H9 (cell line): ENCODE results near the gene FAM136A. TPM values are rescaled to one million over a fixed set of nuclear protein-coding genes. Genes with fewer than 3 reads are reported as not detected.

Experiments used
- DNase-seq: peaks from one replicate; pipeline ENCODE4 v3.0.0-alpha.2; 2017
- H2AFZ ChIP-seq: one replicate; pipeline ENCODE4 v1.6.1; 2013; ENCODE audit warnings: mild to moderate bottlenecking, low read length, control low read depth, moderate library complexity
- H2AK5ac ChIP-seq: 2 replicates; pipeline ENCODE4 v1.6.1; 2013; ENCODE audit warnings: low read length, control low read depth, mixed read lengths; ENCODE audit not compliant: insufficient read length
- H2BK120ac ChIP-seq: one replicate; pipeline ENCODE4 v1.6.1; 2013; ENCODE audit warnings: low read depth, mild to moderate bottlenecking, low read length, control low read depth, inconsistent platforms; ENCODE audit not compliant: poor library complexity, severe bottlenecking
- H2BK12ac ChIP-seq: 2 replicates; pipeline ENCODE4 v1.6.1; 2013; ENCODE audit warnings: low read length, control low read depth, mixed read lengths, low read depth; ENCODE audit not compliant: insufficient read length
- H2BK15ac ChIP-seq: 2 replicates; pipeline ENCODE4 v1.6.1; 2013; ENCODE audit warnings: low read depth, low read length, control low read depth
- H2BK20ac ChIP-seq: one replicate; pipeline ENCODE4 v1.6.1; 2013; ENCODE audit warnings: low read depth, mild to moderate bottlenecking, low read length, control low read depth, inconsistent platforms; ENCODE audit not compliant: poor library complexity, severe bottlenecking
- H2BK5ac ChIP-seq: 2 replicates; pipeline ENCODE4 v1.6.1; 2013; ENCODE audit warnings: low read length, control low read depth, mixed read lengths; ENCODE audit not compliant: insufficient read length
- H3K14ac ChIP-seq: 2 replicates; pipeline ENCODE4 v1.6.1; 2013; ENCODE audit warnings: low read length, control low read depth; ENCODE audit not compliant: insufficient read depth
- H3K18ac ChIP-seq: 2 replicates; pipeline ENCODE4 v1.6.1; 2013; ENCODE audit warnings: low read depth, mild to moderate bottlenecking, mixed read lengths, low read length, control low read depth; ENCODE audit not compliant: insufficient read length
- H3K23ac ChIP-seq: 2 replicates; pipeline ENCODE4 v1.6.1; 2013; ENCODE audit warnings: low read length, control low read depth, mixed read lengths, low read depth; ENCODE audit not compliant: insufficient read length
- H3K23me2 ChIP-seq: 2 replicates; pipeline ENCODE4 v1.6.1; 2013; ENCODE audit warnings: low read depth, mild to moderate bottlenecking, mixed read lengths, low read length, control low read depth; ENCODE audit not compliant: insufficient read length, poor library complexity, severe bottlenecking
- H3K27ac ChIP-seq: 2 replicates; pipeline ENCODE4 v1.5.1; 2013; ENCODE audit warnings: low read length, control low read depth, mixed read lengths, low read depth; ENCODE audit not compliant: insufficient read length
- H3K27me3 ChIP-seq: 2 replicates; pipeline ENCODE4 v1.6.1; 2013; ENCODE audit warnings: low read length, control low read depth, inconsistent platforms; ENCODE audit not compliant: insufficient read depth
- H3K4ac ChIP-seq: 2 replicates; pipeline ENCODE4 v1.6.1; 2013; ENCODE audit warnings: low read depth, mild to moderate bottlenecking, control low read depth, inconsistent platforms, low read length, moderate library complexity
- H3K4me1 ChIP-seq: 2 replicates; pipeline ENCODE4 v1.6.1; 2013; ENCODE audit warnings: low read length, control low read depth, inconsistent platforms; ENCODE audit not compliant: insufficient read depth
- H3K4me2 ChIP-seq: 2 replicates; pipeline ENCODE4 v1.6.1; 2013; ENCODE audit warnings: low read length, control low read depth, mixed read lengths; ENCODE audit not compliant: insufficient read length, insufficient read depth
- H3K56ac ChIP-seq: 2 replicates; pipeline ENCODE4 v1.6.1; 2013; ENCODE audit warnings: low read depth, mild to moderate bottlenecking, mixed read lengths, low read length, control low read depth; ENCODE audit not compliant: insufficient read length
- H3K79me1 ChIP-seq: 2 replicates; pipeline ENCODE4 v1.6.1; 2013; ENCODE audit warnings: low read depth, mild to moderate bottlenecking, moderate library complexity, low read length, control low read depth, inconsistent platforms; ENCODE audit not compliant: insufficient read depth, poor library complexity, severe bottlenecking
- H3K79me2 ChIP-seq: 2 replicates; pipeline ENCODE4 v1.6.1; 2013; ENCODE audit warnings: low read length, control low read depth, inconsistent platforms; ENCODE audit not compliant: insufficient read depth
- H3K9ac ChIP-seq: 2 replicates; pipeline ENCODE4 v1.6.1; 2013; ENCODE audit warnings: low read length, control low read depth, mixed read lengths; ENCODE audit not compliant: insufficient read length; ENCODE audit errors: extremely low read depth
- H3K9me3 ChIP-seq: one replicate; pipeline ENCODE4 v1.6.1; 2013; ENCODE audit warnings: low read depth, low read length, inconsistent platforms; ENCODE audit not compliant: control insufficient read depth
- H3T11ph ChIP-seq: one replicate; pipeline ENCODE4 v1.6.1; 2013; ENCODE audit warnings: mild to moderate bottlenecking, low read length, control low read depth, inconsistent platforms
- H4K20me1 ChIP-seq: one replicate; pipeline ENCODE4 v1.6.1; 2013; ENCODE audit not compliant: control insufficient read depth, insufficient read length, insufficient read depth
- H4K5ac ChIP-seq: 2 replicates; pipeline ENCODE4 v1.6.1; 2013; ENCODE audit warnings: low read depth, mild to moderate bottlenecking, mixed read lengths, low read length, control low read depth; ENCODE audit not compliant: insufficient read length
- H4K8ac ChIP-seq: replicated peaks from 2 replicates; pipeline ENCODE4 v1.6.1; 2013; ENCODE audit warnings: low read length, control low read depth, mixed read lengths, low read depth; ENCODE audit not compliant: insufficient read length
- H4K91ac ChIP-seq: 2 replicates; pipeline ENCODE4 v1.6.1; 2013; ENCODE audit warnings: low read depth, mild to moderate bottlenecking, moderate library complexity, mixed read lengths, low read length, control low read depth; ENCODE audit not compliant: insufficient read length
- H3K27ac Mint-ChIP-seq, 3 experiments: 2 replicates in 2 of 3; 3 replicates in 1 of 3; pipeline ENCODE4 v1.8.0; 2020 to 2021; ENCODE audit warnings: mixed read lengths in 3 of 3, mild to moderate bottlenecking in 1 of 3, moderate library complexity in 1 of 3
- H3K27me3 Mint-ChIP-seq: 2 replicates; pipeline ENCODE4 v1.8.0; 2021; ENCODE audit warnings: low read depth, mild to moderate bottlenecking, moderate library complexity, mixed read lengths
- H3K36me3 Mint-ChIP-seq, 3 experiments: 2 replicates in 2 of 3; 3 replicates in 1 of 3; pipeline ENCODE4 v1.8.0; 2020 to 2021; ENCODE audit warnings: low read depth in 3 of 3, mixed read lengths in 3 of 3; ENCODE audit not compliant: insufficient read depth in 1 of 3
- H3K4me1 Mint-ChIP-seq, 2 experiments: 2 replicates each; pipeline ENCODE4 v1.8.0; 2020; ENCODE audit warnings: mixed read lengths in 2 of 2
- H3K4me3 Mint-ChIP-seq, 2 experiments: 2 replicates in 1 of 2; 3 replicates in 1 of 2; pipeline ENCODE4 v1.8.0; 2020 to 2021; ENCODE audit warnings: mild to moderate bottlenecking in 2 of 2, mixed read lengths in 2 of 2, moderate library complexity in 1 of 2
- H3K9me3 Mint-ChIP-seq, 2 experiments: 2 replicates in 1 of 2; 3 replicates in 1 of 2; pipeline ENCODE4 v1.8.0; 2020; ENCODE audit warnings: mild to moderate bottlenecking in 2 of 2, mixed read lengths in 2 of 2, moderate library complexity in 1 of 2
- WGBS: extraction: QIAGEN DNeasy Blood & Tissue Kit; methylation state at CpG from one replicate; pipeline ENCODE4 v1.1.7; 2013; ENCODE audit warnings: missing lambda C conversion rate, low lambda C conversion rate, mixed read lengths; ENCODE audit not compliant: insufficient read length; ENCODE audit errors: extremely low coverage; 5-methylcytosine and 5-hydroxymethylcytosine counted together
- total RNA-seq: library from RNA; stranded (reverse); gene quantifications from 2 replicates; pipeline ENCODE4 v1.2.1, GENCODE V29; 2021
- TF ChIP-seq, protein P1 (sequence below): fragments of 200-600 bp; sonication (generic); conservative IDR thresholded peaks from 3 replicates; pipeline ENCODE4 v1.8.0; 2021; ENCODE audit warnings: antibody characterized with exemption, mild to moderate bottlenecking

FAM136A gene
- total RNA-seq, 1 experiment from 2014 or later = 118 TPM

DNA sequence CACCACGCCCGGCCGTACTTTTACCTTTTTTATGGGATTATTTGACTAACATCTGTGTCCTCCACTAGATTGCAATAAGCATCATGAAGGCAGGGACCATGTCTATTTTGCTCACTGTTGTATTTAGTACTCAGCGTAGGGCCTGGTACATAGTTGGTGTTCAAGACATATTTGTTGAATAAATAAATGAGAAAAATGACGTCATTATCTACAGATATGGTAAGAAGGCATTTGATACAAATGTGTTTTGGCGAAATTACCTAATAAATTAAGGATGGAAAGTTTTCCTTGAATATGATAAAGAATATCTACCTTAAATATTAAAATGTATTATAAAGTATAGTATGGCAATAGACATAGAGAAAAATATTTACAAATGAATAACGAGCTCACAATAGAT lies 24.0 kb upstream of the FAM136A start:
- Histone ChIP-seq H2AK5ac (no peak overlapping the region), H4K5ac (no peak overlapping the region), H3K79me1 (no peaks in the 10 kb centered on the region), H3K27ac (no peak overlapping the region), H3K4ac (no peak overlapping the region), H3K56ac (no peak overlapping the region), H2BK120ac (no peak overlapping the region), H3K4me1 (no peaks in the 10 kb centered on the region; the same call in 1 of the 2 replicates), H2BK15ac (no peak overlapping the region), H4K91ac (no peak overlapping the region), H2BK12ac (no peak overlapping the region), H2BK5ac (no peak overlapping the region), H2AFZ (no peak overlapping the region), H3K4me2 (no peak overlapping the region), H3K27me3 (no peaks in the 10 kb centered on the region), H3K9ac (no peak overlapping the region), H2BK20ac (no peak overlapping the region), H3K14ac (no peak overlapping the region), H4K20me1 (no peaks in the 10 kb centered on the region), H3K18ac (no peak overlapping the region), H3K23me2 (no peaks in the 10 kb centered on the region), H3K23ac (no peak overlapping the region), H3K79me2 (no peaks in the 10 kb centered on the region), H3T11ph (no peak overlapping the region), H4K8ac (no peak overlapping the region), H3K9me3 (no peaks in the 10 kb centered on the region)
- no peaks in the 10 kb centered on the region for H3K9me3 Mint-ChIP-seq
- no peak for DNase-seq
- no CpG with 5 or more reads among the region's 7 CpGs for WGBS
- TF ChIP-seq, protein P1, sequence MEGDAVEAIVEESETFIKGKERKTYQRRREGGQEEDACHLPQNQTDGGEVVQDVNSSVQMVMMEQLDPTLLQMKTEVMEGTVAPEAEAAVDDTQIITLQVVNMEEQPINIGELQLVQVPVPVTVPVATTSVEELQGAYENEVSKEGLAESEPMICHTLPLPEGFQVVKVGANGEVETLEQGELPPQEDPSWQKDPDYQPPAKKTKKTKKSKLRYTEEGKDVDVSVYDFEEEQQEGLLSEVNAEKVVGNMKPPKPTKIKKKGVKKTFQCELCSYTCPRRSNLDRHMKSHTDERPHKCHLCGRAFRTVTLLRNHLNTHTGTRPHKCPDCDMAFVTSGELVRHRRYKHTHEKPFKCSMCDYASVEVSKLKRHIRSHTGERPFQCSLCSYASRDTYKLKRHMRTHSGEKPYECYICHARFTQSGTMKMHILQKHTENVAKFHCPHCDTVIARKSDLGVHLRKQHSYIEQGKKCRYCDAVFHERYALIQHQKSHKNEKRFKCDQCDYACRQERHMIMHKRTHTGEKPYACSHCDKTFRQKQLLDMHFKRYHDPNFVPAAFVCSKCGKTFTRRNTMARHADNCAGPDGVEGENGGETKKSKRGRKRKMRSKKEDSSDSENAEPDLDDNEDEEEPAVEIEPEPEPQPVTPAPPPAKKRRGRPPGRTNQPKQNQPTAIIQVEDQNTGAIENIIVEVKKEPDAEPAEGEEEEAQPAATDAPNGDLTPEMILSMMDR = no peak
- H3K4me3 Mint-ChIP-seq = no peak overlapping the region
- peaks cover 3% of the 10 kb centered on the region for H3K27me3 Mint-ChIP-seq
- peaks cover 10 to 11% of the 10 kb centered on the region in 2 experiments for H3K4me1 Mint-ChIP-seq
- H3K27ac Mint-ChIP-seq = no peak overlapping the region
- H3K36me3 Mint-ChIP-seq = no peaks in the 10 kb centered on the region
